ENCODE results near the gene LGALS14. TPM values are rescaled to one million over a fixed set of nuclear protein-coding genes. Genes with fewer than 3 reads are reported as not detected.

Gene LGALS14
- total RNA-seq, 2 donors from 2014 or later, result 3.3 to 5.1 TPM

DNA sequence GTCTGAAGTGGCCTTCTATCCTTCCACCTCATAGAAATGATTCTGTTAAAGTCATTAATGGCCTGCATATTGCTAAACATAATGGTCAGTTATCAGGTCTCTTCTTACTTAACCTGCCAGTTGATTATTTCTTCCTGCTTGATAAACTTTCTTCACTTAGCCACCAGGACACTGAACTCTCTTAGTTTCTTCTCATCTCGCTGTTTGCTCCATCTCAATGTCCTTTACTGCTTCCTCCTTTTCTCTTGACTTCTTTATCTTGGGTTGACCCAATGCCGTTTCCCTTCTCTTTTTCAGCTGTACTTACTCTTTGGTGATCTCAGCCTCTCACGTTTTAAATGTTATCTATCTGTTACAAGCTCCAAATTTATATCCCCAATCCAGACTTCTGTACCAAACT is 50.7 kb downstream of the LGALS14 start:
- Mint-ChIP-seq H3K27ac (no peak overlapping the region), H3K9me3 (no peaks in the 10 kb centered on the region), H3K36me3 (no peaks in the 10 kb centered on the region)
- DNase-seq (ENCODE audit: low spot score in 2 of 2) (no peak), ATAC-seq (no peak)

Other genes with a start within 250 kb of the LGALS14 start
- 10 to 100 TPM; 71.2 to 84.8 TPM for gene TIMM50, start 223.6 kb upstream of the LGALS14 start, total RNA-seq
- under 1 TPM; 0.46 to 0.97 TPM for gene DLL3, start 205.5 kb upstream of the LGALS14 start, total RNA-seq
- gene SELENOV, start 189.3 kb upstream of the LGALS14 start, total RNA-seq, result not detected
- 1 to 10 TPM; 3.0 to 4.6 TPM for gene EID2B, start 171.6 kb upstream of the LGALS14 start, total RNA-seq
- 10 to 100 TPM; 11.4 to 12.7 TPM for gene EID2, start 164.3 kb upstream of the LGALS14 start, total RNA-seq
- not detected for gene LGALS13, start 102.0 kb upstream of the LGALS14 start, total RNA-seq
- not detected for gene LGALS16, start 48.6 kb upstream of the LGALS14 start, total RNA-seq
- 1 to 10 TPM in 1 of 2 donors, under 1 TPM in 1; 0.86 to 1.0 TPM for gene CLC, start 33.5 kb downstream of the LGALS14 start, total RNA-seq
- not detected for gene LEUTX, start 74.4 kb downstream of the LGALS14 start, total RNA-seq
- 10 to 100 TPM in 1 of 2 donors, 1 to 10 TPM in 1; 8.9 to 10.3 TPM for gene DYRK1B, start 129.7 kb downstream of the LGALS14 start, total RNA-seq
- 100 to 1,000 TPM; 515 to 771 TPM for gene FBL, start 141.9 kb downstream of the LGALS14 start, total RNA-seq
- gene FCGBP, start 230.2 kb downstream of the LGALS14 start, total RNA-seq, result 1 to 10 TPM; 4.6 to 8.2 TPM